Stimulated activated CD4-positive, alpha-beta T cell treated with anti-CD3 and anti-CD28 coated beads, Interleukin-4, amount 100 ng/mL, for 24 hours (primary cell): ENCODE results near the gene DOK7.
"Not testable (repeated sequence)": the region's sequence is repeated elsewhere in the genome, so short reads cannot be mapped to it uniquely, and the experiment has no call there.

Source experiments
- DNase-seq: peaks from one replicate; pipeline ENCODE4 v3.0.0-alpha.2; 2020

Gene DOK7

GRCh38 chr4:3443750-3444309, 19.3 kb upstream of the DOK7 start:
- DNase-seq, result no peak

DNA sequence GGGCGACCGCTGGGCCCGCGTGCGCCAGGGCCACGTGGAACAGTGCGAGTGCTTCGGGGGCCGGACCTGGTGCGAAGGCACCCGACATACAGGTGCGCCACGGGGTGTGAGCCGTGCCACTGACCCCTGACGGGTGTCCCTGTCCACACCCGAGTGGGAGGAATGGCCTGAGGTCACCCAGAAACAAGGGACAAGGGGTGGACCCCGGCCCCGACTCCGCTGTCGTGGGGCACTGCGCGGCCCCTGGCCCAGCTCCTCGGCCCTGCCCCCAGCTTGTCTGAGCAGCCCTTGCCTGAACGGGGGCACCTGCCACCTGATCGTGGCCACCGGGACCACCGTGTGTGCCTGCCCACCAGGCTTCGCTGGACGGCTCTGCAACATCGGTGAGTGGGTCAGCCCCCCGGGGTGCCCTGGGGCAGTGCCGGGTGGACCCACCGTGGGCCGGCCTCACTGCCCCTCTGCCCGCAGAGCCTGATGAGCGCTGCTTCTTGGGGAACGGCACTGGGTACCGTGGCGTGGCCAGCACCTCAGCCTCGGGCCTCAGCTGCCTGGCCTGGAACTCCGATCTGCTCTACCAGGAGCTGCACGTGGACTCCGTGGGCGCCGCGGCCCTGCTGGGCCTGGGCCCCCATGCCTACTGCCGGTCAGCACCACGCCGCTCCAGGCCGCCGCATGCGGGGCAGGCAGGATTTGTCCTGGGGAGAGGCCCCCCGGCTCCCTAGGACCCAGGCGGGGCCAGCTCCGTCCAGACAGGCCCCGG, 18.6 kb upstream of the DOK7 start:
- no peak for DNase-seq

GRCh38 chr4:3445111-3445820, 17.8 kb upstream of the DOK7 start:
- no peak for DNase-seq

DNA sequence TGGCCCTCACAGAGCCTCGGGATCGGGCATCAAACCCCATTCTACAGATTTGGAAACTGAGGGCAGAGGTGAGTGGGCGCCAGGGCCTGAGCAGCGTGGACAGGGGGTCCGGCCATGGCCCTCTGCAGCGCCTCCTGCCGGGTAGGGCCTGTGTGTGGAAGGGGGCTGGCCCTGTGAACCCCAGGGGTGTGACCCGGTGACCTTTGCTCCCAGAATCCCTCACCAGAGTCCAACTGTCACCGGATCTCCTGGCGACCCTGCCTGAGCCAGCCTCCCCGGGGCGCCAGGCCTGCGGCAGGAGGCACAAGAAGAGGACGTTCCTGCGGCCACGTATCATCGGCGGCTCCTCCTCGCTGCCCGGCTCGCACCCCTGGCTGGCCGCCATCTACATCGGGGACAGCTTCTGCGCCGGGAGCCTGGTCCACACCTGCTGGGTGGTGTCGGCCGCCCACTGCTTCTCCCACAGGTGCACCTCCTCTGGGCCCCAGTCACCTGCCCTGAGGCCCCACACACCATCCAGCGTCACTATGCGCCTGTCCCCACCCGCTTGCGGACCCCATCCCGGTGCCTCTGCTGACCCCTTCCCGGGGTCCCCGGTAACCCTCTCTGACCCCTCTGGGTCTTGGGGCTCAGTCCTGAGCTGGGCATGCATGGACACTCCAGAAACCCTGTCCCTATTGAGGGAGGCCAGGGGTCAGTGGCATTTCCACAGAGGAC, 17.1 kb upstream of the DOK7 start:
- DNase-seq, result no peak

- DNase-seq, result no peak
Measured at GRCh38 chr4:3446631-3447320, 16.3 kb upstream of the DOK7 start.

GRCh38 chr4:3447431-3448395, 15.4 kb upstream of the DOK7 start:
- DNase-seq, result no peak

- no peak for DNase-seq
Measured at GRCh38 chr4:3449047-3449573, 14.0 kb upstream of the DOK7 start.

DNA sequence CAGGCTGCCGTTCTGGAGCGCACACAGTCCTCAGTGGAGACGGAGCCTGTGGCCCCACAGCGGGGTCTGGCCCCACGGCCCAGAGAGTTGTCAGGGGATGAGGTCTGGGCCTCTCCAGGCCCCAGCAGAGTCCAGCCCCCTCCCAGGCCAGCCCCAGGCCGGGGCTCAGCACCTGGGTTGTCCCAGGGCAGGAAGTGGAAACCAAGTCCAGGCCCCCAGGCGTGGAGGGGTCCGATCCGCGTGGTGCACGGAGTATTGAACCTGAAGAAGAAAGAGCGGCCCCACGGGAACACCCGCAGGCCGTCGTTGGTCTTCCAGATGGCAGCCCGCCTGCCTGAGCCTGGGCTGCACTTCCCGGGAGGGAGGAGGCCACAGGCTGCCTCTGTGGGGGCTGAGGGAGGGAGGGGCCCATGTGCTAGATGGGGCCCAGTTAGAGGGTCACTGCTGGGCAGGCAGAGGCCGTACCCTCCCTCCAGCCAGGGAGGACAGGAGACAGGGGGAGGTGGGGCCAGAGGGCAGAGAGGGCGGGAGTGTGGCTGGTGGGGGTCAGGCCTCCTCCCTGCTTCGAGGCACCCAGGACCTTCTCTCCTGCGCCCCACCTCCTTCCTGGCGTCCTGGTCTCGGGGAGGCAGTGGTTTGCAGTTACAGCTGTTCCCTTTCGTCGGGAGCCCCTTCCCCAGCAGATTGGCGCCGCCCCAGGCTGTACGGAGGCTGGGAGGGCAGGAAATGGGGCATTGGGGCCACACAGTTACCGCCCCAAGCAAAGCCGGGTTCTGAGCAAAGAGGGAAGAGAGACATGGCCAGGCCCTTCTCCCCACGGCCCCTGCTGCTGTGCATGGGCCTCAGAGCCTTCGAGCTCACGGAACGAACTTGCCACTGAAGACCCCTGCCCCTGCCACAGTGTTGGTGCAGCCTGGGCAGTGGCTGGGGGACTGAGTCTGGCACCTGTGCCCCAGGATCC, 13.3 kb upstream of the DOK7 start:
- no peak for DNase-seq

DNA sequence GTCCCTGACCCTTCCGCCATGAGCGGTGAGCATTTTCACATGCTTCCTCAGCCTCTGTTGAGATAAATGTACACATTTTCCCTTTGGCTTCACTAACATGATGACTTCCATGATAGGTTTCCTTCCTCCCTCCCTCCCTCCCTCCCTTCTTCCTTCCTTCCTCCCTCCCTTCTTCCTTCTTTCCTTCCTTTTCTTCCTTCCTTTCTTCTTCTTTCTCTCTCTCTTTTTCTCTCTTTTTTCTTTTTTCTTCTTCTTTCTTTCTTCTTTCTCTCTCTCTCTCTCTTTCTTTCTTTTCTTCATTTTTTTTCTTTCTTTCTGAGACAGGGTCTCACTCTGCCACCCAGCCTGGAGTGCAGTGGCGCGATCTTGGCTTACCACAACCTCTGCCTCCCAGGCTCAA, 12.5 kb upstream of the DOK7 start:
- no peak for DNase-seq

GRCh38 chr4:3451956-3452355, 11.2 kb upstream of the DOK7 start:
- DNase-seq, result no peak

DNA sequence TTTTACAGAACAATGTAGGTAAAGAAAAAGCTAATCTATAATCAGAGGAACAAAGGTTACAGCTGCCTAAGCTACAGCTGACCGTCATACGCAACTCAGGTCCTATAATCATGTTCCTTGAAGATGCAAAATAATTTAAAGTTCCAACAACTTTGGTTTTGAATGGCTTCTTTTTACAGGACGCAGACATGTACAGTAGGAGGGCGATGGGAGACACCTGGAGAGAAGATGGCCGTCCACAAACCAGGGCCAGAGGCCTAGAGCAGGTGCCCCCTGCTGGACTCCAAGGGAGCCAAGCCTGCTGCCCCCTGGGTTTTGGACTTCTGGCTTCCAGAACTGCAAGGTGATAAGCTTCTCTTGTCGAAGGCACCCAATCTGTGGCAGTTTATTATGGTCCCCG, 10.7 kb upstream of the DOK7 start:
- DNase-seq, result no peak

DNA sequence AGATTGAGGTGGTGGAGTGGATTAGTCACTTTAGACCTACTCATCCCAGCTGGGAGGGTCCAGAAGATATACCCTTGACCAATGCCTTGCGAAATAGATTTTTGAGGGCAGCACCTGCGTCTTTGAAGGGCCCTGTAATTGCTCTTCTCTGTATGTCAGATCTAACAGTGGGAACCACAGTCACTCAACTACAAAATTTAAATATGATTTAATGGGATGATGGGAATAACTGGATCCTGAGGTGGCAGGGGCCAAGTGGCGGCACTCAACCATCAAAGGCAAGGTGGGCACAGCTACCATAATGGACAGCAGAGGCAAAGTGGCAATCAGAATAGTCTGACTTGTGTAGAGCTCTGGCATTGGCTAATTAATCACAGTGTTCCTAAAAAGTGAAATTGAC, 7.5 kb upstream of the DOK7 start:
- DNase-seq, result not testable (repeated sequence)

DNA sequence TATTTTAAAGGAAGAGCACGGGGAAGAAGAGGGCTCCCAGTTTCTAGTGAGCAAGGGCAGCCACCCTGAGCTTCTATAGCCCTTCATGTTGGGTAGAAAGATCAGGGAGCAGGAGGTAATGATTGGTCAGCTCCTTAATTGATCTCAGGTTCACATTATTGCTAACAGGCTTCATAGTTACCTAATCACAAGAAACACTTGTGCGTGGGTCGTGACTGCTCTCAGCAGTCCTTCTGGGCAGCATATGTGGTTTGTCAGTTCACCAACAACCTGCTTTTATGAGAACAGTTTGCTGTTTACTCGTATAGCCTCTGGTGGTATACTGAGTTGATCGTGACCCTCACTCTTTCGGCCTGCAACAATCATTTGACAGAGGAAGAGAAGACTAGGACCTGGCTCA, 4.7 kb upstream of the DOK7 start:
- DNase-seq, result no peak

GRCh38 chr4:3459156-3459555, 4.0 kb upstream of the DOK7 start:
- DNase-seq, result not testable (repeated sequence)

DNA sequence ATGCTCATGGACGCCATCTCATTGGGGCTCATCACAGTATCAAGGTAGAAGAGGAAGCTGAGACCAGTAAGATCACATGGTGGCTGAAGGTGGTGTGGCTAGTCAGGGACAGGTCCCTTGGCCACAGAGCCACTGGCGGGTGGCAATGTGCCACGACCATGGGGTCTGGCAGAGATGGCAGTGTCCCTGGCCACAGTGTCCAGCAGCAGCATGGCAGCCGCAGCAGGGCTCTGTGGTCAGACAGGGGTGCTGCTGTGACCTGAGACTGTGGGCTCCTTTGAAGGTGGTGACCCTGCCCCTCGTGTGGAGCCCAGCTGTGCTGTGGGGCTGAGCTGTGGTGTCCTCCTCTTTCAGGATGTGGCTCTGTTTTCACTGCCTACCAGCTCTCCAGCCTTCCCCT, 2.2 kb upstream of the DOK7 start:
- DNase-seq, result no peak

DNA sequence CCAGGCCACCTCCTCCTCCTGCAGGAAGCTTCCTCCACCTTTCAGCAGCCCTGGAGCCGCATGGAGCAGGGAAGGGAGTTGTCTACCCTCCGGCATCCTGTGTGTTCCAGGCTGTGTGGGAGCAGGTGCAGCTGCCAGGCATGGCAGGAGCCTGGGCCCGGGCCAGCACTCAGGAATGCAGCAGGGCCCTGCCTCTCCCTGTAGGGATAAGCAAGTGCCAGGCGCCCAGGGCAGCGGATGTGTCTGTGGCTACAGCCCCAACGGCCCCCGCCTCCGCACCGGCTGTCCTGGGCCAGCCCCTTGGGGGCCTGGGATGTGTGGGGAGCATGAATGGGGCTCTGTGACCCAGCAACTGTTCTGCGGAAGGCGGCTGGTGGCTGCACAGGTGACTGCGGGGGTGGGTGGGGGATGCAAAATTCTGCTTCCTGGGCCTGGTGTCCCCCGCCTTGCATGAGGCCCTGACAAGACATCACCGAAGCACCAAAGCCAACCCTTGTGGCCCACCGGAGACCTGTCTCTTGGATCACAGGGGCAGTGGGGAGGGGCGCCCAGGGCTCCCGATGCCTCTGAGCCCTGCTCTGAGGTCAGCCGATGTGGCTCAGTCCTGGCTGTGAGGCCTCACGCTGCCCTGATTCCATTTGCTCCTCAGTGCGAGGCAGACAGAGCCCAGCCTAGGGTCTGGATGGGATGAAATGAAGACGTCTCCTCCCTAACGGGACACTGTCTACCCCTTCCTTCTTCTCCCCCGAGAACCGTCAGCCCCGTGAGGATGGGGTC, 1.4 kb upstream of the DOK7 start:
- no peak for DNase-seq

- DNase-seq, result no peak
Measured at GRCh38 chr4:3462321-3462789, 751 bp upstream of the DOK7 start.

DNA sequence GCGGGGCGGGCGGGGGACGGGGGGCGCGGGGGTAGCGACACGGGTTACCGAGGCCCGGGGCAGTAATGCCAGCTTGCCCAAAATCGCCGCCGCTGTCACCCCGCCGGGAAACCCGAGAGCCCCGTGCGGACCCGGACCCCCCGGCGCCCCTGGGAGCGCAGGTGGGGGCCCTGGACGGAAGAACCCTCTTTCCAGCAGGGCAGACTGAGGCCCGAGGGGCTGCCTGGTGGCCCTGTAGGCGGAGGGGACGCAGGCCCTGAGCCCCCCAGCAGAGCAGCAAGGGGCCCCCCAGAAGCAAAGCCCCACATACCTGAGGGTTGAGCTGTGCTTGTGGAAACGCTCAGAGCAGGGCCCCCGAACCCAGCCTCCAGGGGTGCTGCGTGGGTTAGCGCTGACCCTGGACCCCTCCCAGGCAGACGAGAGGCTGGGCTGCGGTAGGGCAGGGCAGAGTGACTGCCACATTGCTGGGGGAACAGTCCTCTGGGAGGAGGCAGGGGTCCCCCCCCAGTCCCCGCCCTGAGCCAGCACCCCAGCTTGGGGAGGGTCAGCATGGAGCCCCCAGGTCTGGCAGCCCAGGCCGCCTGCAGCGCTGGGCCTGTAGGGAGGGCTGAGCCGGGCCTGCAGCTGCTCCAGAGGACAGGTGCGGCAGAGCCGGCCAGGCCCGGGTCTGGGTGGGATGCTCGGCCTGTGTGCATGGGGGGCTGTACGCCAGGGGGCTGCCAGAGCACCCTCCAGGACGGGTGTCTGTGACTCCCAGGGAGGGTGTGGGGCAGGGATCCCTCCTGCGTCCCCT, 646 bp downstream of the DOK7 start:
- DNase-seq, result no peak
